ENCODE results near the gene IGFBP2. TPM values are rescaled to one million over a fixed set of nuclear protein-coding genes. Genes with fewer than 3 reads are reported as not detected.

The IGFBP2 gene
- total and polyA plus RNA-seq, 2 of the 4 experiments (the other 2 are of a cell fraction), result 33.5 to 236 TPM

GRCh38 chr2:216633616-216634369 is 573 bp downstream of the IGFBP2 start:
- dilution Hi-C loops (cut with HindIII; ENCODE audit: low sequenced_read_pairs, unreplicated experiment) (no loop called here), intact Hi-C loops (cut with micrococcal nuclease) (loop anchor here (1.0 kb wide), 1 partner anchor 114 kb away; no protein-coding TSS in a partner anchor), in situ Hi-C loops (cut with MboI; ENCODE audit: low sequenced_read_pairs) (no loop called here)
- ATAC-seq (ENCODE audit: low read depth) (peak; percentile 50), DNase-seq (no peak)
- Histone ChIP-seq H2AK9ac (replicated peaks; ENCODE audit: low read depth, low read length, poor library complexity) (no peak overlapping the region), H4K91ac (ENCODE audit: insufficient read depth, low read depth, low read length) (no peak overlapping the region), H3K9ac (ENCODE audit: low read depth, low read length) (no peak overlapping the region), H3K56ac (ENCODE audit: extremely low read depth, insufficient read depth, low read length) (no peak overlapping the region), H3K14ac (replicated peaks; ENCODE audit: low read depth, low read length) (no peak overlapping the region), H4K5ac (ENCODE audit: low read depth, low read length) (no peak overlapping the region), H4K20me1 (ENCODE audit: insufficient read depth, low read length) (no peaks in the 10 kb centered on the region), H3K79me1 (ENCODE audit: low read depth in 1 of 2, low read length in 2 of 2) (no peaks in the 10 kb centered on the region), H2BK120ac (ENCODE audit: low read depth, low read length) (no peak overlapping the region), H2BK20ac (ENCODE audit: low read depth, low read length) (no peak overlapping the region), H4K8ac (ENCODE audit: low read depth in 2 of 2, low read length in 2 of 2) (no peak overlapping the region), H2AK5ac (ENCODE audit: low read depth, low read length) (no peak overlapping the region), H3K4me1 (ENCODE audit: control insufficient read depth, insufficient read depth, low read length) (peaks cover 4% of the 10 kb centered on the region; the same call in 1 of the 2 replicates), H3K4me3 (ENCODE audit: insufficient read depth, low read depth, low read length) (peak overlapping the region; percentile 48), H3K4ac (ENCODE audit: low read depth, low read length) (no peak overlapping the region), H3K36me3 (ENCODE audit: control insufficient read depth, insufficient read depth, low read length) (no peaks in the 10 kb centered on the region), H3K27me3 (ENCODE audit: control insufficient read depth, insufficient read depth, low read length) (peaks cover 35% of the 10 kb centered on the region), H3K9me1 (ENCODE audit: insufficient read depth, low read length) (no peaks in the 10 kb centered on the region), H2AFZ (replicated peaks; ENCODE audit: low read length, poor library complexity) (peak overlapping the region; percentile 88), H3K23ac (ENCODE audit: low read depth, low read length) (peak overlapping the region; percentile 38; the same call in 1 of the 2 replicates), H2BK15ac (ENCODE audit: low read depth, low read length) (no peak overlapping the region), H3K18ac (ENCODE audit: low read depth, low read length) (no peak overlapping the region), H2BK5ac (ENCODE audit: low read depth, low read length, poor library complexity, severe bottlenecking) (no peak overlapping the region), H3K4me2 (ENCODE audit: low read depth, low read length) (peak overlapping the region; percentile 49), H3K9me3 (ENCODE audit: control insufficient read depth, insufficient read depth, low read length) (no peaks in the 10 kb centered on the region), H3K27ac (ENCODE audit: insufficient read depth, low read length) (no peak overlapping the region)
- TF ChIP-seq CHD1 (IDR thresholded peaks at IDR 0.05; ENCODE audit: low read depth, low read length), result no peak
- POLR2A ChIA-PET (ENCODE audit: unreplicated experiment), result no interaction called here
- no TSS peak for BruUV-seq (replicated peaks)
- 2% methylated on average over 54 of the region's 71 CpGs; no CpG with 5 or more reads in 1 of the 2 experiments for WGBS, 2 experiments (ENCODE audit: extremely low coverage in 2 of 2, insufficient read length in 1 of 2)
- CTCF ChIA-PET, result no interaction called here
